Right lung (tissue), 5 donors: Measurements from ENCODE around the gene ZBTB7B. TPM values are rescaled to one million over a fixed set of nuclear protein-coding genes. Genes with fewer than 3 reads are reported as not detected.

Experiments
- DNase-seq, 2 donors: peaks; one replicate each; pipeline ENCODE4 v3.0.0-alpha.2; 2013
- polyA plus RNA-seq, 5 donors: library from polyadenylated mRNA; unstranded; fragments of 120-200 nt; gene quantifications; one replicate each; pipeline versions ENCODE4 v1.2.1 to v1.2.3, GENCODE V29; 2013; ENCODE audit warnings: inconsistent platforms in 1 of 5, low replicate concordance in 1 of 5; ENCODE audit not compliant: insufficient read length in 5 of 5, insufficient read depth in 1 of 5

The ZBTB7B gene
- polyA plus RNA-seq, 5 donors: 10.7 to 26.3 (median 18.8) TPM

DNA sequence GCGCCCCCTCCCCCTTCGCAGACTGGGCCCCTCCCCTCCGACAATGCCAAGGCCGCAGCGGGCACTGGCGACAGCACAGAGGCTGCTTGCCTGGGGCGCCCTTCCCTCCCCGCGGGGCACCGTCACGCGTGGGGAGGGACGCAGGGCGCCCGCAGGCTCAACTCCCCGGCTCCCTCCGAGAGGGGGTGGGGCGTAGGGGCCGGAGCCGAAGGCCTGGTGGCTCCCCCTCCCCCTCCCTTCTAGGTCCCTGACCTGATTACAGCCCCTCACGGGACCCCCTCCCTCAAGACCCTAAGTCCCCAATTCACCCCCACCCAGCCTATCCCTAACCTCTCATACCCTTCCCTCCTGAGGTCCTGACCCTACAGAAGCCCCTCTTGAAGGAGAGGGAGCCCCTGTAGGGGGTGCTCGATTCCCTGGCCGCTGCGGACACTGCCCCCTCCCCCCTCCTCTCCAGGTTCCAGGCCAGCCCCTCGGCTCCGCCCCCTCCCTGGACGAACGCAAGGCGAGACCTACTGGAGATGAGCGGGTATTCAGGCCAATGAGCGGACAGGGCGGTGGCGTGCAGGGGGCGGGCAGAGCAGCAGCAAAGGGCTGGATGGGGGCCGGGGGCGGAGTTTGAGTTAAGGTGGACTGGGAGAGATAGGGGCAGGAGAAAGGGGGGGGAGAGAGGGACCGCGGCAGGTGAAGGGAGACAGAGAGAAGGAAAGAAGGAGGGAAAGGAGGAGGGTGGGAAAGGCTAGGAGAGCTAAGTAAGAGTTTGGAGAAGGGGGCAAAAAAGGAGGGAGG lies 733 bp upstream of the ZBTB7B start:
- peak; percentile 99 for DNase-seq

DNA sequence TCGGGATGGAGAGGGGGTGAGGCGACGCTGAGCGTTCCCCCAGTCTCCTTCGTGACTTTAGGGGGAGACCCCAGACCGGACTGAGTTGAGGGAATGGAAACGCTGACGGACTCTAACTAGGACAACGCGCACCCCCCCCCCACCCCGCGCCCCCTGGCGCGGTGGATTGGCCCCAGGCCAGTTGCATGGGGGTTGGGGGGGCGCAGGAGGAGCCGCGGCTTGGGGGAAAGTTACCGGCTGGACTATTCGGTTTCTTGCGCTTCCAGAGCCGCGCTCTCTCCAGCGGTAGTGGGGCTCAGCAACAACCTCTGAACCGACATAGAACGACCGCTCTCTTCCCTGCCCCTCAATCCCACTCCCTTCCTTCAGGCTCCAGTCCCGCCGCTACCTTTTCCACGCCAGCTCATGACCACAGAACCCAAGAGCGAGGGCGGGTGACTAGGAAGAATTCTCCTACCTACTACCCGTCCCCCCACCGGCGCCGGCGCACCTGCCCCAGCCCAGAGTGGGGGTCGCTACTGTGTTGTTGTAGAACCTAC lies 694 bp downstream of the ZBTB7B start:
- peak in 1 of 2 donors; percentile 32 for DNase-seq

DNA sequence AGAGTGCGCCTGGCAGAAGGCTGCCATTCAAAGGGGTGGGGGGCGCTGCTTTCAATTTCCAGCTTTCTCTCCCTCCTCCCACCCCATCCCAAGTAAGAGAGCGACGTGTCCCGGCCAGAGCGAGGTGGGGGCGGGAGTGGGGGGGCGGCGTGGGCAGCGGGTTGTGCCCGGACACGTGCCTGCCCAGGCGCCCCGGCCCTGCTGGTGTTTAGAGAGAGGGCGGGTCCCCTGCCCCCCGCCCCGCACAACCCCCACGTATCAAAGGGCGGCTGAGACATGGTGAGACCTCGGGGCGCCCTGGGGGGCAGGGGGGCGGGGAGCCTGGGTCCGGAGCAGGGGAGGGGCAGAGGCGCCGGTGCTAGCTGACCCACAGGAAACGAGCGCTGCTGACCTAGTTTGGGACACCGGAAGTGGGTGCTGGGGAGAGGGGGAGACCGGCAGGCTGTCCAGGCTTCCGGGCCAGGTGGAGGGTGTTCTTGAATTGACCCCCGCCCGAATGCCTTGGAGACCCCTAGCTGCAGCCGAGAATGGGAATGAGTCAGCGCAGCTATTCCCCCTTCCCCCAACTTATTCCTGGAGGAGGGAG lies 1.3 kb downstream of the ZBTB7B start:
- peak in 1 of 2 donors; percentile 37 for DNase-seq

DNA sequence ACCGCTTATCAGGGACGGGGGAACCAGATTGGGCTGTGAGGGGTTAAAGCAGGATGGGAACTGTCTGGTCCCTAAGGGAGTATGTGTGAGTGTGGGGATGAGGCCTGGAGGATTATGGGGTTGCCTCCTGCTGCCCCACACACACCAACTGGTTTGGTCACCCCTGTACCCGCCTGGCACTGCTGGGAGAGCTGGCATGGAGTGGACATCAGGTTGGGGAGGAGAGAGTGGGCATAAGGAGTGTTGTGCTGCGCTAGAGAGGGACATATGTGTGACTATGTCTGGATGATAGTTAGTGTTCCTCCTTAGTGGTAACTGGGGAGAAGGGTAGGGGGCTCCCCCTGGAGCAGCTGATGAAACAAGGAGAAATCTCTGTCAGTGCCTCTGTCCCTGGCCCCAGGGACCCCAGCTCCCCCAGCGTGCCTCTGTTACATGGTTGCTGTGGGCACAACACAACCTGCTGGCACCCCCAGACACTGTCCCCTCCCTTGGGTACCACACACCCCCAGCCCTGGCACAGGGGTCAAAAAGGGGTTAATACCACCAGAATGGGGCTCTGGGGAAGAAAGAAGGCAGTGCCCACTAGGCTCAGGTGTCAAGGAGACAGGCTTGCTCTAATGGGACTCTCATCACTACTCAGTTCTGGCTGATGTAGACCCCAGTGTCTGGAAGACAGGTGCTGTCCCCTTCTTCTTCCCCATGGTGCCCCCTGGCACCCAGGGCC lies 1.9 kb downstream of the ZBTB7B start:
- no peak for DNase-seq

DNA sequence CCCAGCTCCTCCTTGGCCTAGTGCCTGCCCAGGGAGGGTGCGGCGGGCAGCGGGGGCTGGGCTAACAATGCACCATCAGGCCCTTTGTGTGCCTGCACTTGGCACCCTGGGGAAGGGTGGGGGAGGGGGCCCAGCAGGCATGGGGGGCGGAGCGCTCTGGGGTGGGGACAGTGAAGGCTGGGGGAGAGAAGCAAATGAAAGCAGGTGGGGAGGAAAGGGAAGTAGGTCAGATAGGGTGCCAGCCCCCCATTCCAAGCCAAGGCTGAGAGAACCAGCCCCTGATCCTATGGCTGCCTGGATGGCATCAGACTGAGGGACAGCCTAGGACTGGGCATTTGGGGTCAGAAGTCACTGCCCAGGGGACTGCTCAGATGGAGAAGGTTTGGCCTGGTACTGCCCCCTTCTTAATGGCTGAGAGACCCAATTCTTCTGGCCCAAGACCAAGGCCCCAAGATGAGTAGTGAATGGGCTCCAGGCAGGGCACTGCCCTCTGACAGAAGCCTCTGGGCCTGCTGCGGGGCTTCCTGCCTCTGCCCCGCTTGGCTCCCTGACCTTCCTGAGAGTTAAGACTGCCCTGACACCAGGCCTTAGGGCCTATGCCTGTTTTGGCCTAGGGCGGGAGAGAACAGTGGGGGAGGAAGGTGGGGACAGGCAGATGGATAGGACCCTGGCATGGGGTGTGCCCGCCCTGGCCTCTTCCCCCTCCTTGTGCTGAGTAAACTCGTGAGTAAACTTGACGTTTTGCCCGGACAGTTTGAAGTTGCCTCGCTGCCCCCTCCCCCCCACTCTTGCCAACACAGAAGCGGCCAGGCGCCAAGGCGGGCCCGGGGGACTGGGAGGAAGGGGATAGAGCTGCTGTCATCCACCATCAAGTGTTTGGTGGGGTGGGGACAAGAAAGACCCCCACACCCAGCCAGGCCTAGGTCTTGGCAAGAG lies 2.7 kb downstream of the ZBTB7B start:
- DNase-seq: peak in 1 of 2 donors; percentile 31

DNA sequence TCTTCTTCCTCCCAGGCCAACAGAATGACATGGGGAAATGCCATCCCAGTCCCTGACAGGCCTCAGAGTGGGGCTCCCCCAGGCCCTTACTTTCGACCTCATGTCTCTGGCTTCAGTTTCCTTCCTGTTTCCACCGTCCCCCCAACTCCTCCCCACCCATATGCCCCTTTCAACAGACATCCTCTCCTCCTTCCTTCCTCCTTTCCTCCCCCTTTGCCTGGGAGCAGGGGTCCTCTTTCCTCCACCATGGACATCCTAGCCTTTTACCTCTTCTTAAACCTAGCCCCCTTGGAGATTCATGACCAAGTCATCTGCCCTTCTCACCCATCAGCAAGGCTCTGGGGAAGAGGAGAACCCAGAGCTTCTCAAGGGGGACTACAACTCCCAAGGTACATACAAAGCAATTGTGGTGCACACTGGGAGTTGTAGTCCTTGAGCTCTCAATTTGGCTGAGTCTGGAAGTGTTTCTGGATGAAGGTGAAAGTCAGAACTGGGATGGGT lies 4.0 kb downstream of the ZBTB7B start:
- DNase-seq: no peak

DNA sequence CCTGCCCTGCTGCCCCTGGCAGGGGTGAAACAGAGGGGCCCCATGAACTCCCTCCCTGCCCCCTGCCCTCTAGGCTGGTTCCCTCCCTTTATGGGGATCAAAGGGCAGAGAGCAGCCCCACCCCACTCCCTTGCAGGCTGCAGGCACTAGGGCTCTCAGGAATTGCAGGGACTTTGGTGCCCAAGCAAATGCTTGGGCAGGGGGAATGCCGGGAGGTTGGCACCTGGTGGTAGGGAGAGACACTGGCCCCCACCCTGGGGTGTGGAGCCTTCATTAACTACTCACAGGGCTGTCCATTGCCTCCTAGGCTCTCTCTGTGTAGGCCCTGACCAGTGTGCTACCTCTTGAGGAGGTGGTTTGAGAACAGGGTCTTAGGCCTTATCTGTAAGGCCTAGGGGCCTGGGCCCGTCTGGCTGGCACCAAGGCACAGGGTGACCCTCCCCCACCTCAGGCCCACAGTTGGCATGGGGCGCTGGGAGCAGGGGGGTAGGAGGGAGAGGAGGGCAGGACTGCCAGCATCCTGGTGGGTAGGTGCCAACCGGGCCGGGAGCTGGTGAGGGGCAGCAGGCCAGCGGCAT lies 4.7 kb downstream of the ZBTB7B start:
- no peak for DNase-seq

DNA sequence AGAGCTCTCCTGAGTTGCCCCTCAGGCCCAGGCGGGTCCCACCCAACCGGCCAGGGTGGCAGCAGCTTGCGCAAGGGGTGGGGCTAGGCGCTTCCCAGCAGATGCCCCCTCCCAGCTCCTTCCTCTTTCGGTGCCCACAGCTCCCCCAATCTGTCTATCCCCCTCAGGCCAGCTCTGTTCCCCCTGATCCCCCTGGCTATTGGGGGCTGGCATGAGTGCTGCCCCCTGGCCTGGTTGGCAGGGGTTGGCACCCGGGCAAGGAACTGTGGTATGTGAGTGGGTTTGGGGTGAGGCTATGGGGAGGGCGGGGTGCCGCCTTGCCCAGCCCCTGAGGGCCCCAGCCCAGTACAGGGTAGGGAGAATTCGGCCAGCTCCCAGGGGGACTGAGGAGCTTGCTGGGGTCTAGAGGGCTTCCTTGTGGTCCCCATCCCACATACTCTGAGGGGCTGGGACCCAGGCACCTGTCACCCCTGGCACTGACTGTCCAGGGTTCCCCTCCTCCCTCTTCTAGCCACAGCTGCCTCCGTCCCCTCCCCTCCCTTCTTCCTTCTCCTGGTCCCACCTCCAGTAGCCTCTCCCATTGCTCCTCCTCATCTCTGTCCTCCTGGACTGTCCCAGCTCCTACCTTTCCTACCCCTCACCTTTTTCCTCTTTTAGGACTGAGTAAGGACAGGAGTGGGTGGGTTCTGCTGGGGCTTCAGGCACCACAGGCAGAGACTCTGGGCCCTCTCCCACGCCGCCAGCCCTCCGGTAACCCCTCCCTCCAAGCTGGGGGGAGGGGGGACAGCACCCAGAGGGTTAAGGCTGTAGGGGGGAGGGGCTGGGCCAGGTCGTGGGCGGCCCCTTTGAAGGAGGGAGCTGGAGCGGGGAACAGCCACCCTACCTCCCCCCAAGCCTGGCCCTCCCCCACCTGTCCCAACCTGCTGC lies 5.7 kb downstream of the ZBTB7B start:
- no peak for DNase-seq

DNA sequence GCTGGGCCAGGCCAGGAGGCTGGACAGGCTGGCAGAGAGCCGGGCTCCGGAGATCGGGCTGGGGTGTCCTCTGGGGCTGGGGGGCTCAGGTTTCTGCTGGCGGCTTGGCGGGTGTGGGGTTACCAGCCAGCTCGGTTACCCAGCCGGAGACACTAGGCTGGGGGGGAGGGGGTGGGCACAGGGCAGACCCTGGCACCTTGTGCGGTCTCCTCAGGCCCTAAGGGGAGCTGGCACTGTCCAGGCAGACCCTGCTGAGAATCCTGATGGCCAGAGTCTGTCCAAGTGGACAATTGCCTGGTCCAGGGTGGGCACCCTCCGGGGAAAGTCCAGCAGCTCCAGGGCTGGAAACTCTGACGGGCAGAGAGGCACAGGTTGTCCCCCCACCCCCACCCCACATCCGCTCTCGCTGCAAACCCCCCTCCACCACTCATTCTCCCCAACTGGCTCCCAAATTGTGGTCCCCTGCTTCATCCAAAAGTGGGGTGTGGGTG lies 6.7 kb downstream of the ZBTB7B start:
- DNase-seq: no peak

DNA sequence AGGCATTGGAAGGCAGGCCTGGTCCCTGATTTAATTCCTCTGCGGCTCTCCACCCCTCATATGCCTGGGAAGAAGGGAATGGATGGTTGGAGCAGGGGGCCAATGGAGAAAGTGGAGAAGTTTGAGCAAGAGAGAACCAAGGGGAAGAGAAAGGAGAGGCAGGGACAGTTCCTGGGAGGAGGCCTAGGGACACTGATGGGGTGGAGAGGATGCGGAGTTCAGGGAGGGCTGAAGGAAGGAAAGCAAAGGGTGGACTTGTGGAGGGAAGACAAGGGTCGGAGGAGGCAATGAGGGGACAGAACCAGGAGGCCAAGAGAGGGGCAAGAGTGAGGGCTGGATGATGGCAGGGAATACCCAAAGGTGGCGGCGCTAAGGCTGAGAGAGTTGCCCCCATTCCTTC lies 7.1 kb downstream of the ZBTB7B start:
- no peak for DNase-seq

DNA sequence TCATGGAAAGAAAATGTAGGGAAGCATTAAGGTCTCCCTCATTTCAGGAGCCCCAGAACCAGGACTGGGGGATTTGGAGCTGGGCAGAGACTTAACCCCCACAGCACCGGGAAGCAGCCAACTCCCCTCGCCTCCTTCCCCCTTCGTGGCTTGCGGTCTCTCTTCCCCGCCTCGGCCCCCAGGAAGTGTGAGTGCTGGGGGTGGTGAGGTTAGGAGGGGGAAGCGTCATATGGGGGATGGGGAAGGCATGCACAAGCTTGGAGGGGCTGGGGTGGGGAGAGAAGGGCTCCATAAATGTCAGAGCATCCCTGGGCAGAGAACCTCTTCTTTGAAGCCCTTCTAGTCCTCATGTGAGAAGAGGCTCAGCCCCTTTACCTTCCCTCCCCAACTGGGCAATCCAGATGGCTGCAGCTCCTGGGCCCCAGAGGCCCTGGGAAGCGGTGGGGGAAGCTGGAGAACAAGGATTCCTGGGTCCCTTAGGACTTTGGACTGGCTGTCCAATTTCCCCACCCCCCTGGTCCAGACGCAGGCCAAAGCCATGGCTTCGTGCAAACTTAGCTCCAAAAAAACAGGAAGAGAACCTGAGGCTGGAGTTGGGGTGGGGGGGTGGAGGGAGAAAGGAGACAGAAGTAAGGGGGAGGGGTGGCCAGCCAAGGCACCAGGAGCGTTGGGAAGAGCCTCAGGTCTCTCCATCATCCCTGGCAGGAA lies 7.8 kb downstream of the ZBTB7B start:
- DNase-seq: no peak

DNA sequence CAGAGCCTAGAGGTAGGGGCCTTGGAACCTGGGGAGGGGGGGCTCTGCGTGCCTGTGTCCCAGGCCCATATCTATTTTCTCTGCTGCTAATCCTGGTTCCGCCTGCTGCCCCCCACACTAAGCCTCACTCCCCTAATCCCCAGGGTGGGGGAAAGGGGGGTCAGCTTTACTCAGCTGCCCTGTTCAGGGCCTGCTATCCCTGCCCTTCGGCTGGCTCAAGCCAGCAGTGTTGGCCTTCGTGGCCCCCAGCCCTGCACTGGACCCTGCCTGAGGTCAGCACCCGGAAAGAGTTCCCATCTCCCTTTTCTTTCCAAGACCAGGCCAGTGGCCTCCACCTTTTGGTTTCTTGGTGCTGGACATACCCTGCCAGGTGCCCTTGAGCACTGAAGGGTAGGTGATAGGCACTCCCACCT lies 8.4 kb downstream of the ZBTB7B start:
- no peak for DNase-seq

DNA sequence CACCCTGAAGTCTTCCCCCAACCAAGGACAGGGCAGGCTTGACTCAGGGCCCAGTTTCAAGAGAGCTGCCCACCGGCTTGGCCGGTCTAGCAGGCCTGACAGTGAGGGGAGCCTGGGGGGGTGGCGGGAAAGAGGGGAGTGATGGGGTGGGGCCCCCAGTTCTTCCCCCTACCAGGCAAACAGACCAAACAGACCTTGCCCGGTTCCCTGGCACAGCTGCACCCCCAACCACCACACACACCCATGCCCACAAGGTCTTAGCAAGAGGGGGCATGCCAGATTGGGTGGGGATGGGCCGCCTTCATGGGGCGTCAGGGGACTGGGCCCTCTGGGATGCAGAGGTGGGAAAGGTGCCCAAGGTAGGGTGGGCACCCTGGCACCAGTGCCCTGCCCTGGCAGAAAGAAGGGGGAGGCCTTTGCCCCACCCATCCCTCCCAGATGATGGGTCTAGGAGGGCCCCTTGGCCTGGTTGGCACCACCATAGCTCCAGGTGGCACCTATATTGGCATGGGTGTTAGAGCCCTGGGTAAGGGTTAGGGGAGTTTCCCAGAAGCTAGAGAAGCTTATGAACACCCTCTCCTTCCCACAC lies 8.9 kb downstream of the ZBTB7B start:
- DNase-seq: no peak

DNA sequence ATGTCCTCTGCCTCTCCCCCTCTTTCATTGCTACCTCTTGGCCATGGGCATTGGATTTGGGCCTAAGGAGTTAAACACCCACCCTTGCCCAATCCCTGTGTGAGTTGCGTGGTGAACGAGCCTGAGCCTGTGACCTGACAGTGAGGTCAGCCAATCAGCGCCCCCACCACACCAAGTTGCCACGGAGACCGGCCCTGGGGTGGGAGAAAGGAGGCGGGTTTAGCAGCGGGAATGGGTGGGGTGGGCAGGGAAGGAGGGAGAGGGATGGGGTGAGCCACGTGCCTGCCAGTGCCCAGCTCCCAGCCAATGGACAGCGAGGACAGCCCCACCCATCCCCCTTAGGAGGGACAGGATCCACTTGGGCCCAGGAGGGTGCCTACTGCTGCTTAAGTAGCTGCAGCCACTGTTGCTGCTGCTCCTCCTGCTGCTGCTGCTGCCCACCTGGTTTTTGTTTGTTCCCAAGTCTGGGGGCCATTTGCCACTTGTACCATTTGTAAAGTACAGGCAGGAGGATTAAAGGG lies 9.5 kb downstream of the ZBTB7B start:
- peak; percentile 53 to 73 for DNase-seq

DNA sequence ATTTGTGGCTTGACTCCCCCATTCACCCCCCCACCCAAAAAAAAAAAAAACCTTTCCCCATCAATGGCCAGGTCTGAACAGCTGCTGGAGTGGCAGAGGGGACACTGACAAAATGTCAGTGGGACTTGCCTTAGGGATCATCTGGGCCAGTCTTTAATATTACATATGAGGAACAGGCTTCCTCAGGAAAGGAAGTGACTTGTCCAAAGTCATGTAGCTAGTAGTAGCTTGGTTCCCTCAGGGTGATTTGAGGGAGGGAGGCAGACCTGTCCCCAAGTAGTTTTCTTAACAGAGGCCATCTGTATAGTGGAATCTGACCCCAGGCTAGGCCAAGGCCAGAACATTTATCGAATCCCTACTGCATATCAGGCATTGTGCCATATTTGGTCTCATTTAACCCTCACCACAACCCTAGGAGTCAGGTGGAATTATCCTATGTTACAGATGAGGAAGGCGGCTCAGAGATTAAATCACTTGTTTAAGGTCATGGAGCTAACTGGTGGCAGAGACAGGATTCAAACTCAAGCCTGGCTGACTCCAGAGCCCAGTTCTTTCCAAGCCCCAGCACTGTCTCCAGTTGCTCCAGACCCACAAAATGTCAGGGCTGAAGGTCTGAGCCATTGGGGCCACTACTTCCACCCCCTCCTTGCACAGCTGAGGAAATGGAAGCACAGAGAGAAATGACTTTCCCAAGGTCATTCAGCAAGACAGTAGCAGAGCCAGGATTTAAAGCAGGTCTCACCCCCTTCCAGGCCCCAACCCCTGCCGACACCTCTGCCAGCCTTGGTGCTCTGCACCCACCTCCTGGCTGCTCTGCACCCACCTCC lies 10.4 kb downstream of the ZBTB7B start:
- no peak for DNase-seq

DNA sequence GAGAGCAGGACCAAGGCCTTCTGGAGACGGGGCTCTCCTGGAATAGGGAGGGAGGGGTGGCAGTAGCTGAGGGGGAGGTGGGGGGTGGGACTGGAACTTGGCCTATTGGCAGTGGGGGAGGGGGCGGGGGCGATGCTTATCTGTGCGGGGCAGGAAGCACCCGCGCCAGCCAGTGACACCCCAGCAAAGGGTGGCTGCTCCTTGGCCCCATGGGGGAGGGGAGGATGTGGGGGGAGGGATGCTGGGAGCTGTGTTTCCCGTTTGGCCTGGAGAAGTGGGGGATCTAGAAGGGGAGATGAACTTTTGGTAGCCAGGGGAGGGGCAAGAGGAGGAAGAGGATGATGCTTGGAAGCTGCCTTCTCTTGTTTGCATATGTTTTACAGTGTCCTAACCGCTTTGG lies 11.0 kb downstream of the ZBTB7B start:
- DNase-seq: no peak
